ENCODE data around the gene NUBP2.

DNA sequence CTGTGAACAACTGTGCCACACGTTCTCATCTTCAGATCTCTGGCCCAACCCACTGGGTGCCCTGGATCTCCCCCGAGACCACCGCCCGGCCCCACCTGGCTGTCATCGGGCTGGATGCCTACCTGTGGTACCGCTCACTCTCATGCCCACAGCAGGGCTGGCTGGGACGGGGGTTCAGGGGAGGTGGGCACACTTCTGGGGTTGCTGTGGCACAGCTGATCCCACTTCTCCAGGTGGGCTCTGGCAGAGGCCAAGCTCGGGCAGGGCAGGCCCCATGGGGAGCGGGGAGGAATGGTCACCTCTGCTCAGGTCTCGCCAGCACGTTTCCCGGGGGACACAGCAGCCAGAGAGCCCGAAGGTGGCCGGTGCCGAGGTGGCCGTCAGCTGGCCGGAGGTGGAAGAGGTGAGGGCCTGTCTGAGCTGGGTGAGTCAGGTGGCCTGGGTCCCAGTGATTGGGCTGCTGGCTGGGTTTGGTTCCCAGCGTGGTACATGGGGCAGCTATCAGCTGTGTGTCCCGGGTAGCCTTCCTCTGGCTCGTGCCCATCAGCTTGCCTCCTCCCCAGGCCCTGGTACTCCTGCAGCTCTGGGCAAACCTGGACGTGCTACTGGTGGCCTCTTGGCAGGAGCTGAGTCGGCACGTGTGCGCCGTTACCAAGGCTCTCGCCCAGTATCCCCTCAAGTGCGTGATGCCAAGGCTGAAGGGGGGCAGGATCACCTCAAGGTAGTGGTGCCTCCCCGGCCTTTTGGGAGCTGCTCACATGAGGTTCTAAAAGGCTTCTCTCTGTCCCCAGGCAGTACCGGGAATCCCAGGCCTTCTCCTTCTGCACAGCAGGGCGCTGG, 7.5 kb upstream of the NUBP2 start:
- TF ChIP-seq, protein P1, sequence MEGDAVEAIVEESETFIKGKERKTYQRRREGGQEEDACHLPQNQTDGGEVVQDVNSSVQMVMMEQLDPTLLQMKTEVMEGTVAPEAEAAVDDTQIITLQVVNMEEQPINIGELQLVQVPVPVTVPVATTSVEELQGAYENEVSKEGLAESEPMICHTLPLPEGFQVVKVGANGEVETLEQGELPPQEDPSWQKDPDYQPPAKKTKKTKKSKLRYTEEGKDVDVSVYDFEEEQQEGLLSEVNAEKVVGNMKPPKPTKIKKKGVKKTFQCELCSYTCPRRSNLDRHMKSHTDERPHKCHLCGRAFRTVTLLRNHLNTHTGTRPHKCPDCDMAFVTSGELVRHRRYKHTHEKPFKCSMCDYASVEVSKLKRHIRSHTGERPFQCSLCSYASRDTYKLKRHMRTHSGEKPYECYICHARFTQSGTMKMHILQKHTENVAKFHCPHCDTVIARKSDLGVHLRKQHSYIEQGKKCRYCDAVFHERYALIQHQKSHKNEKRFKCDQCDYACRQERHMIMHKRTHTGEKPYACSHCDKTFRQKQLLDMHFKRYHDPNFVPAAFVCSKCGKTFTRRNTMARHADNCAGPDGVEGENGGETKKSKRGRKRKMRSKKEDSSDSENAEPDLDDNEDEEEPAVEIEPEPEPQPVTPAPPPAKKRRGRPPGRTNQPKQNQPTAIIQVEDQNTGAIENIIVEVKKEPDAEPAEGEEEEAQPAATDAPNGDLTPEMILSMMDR (conservative IDR thresholded peaks at IDR 0.05; ENCODE audit: low read depth, low read length) = no peak
- no peak for TF ChIP-seq EZH2phosphoT487 (IDR thresholded peaks at IDR 0.05; ENCODE audit: borderline replicate concordance, low read length)

All from PC-3 (cell line).